ENCODE measurements around the gene TRIM8.

- TF ChIP-seq POLR2A (IDR thresholded peaks at IDR 0.05) (no peak), CTCF (IDR thresholded peaks at IDR 0.05) (no peak)
These were observed 35.8 kb upstream of the TRIM8 start for GRCh38 chr10:102608487-102608886.
